HUES6 (cell line): ENCODE data around the gene ATP8A2.

Experiments used
- H3K27ac ChIP-seq: 2 replicates; pipeline ENCODE4 v1.7.0; 2013; ENCODE audit warnings: low read depth, mild to moderate bottlenecking, low read length, inconsistent platforms
- H3K27me3 ChIP-seq: 2 replicates; pipeline ENCODE4 v1.6.1; 2013; ENCODE audit warnings: low read length; ENCODE audit not compliant: control insufficient read depth, insufficient read depth
- H3K36me3 ChIP-seq: 2 replicates; pipeline ENCODE4 v1.6.1; 2013; ENCODE audit warnings: low read length; ENCODE audit not compliant: control insufficient read depth, insufficient read depth
- H3K4me1 ChIP-seq: 2 replicates; pipeline ENCODE4 v1.6.1; 2013; ENCODE audit warnings: low read length; ENCODE audit not compliant: control insufficient read depth, insufficient read depth
- H3K4me3 ChIP-seq: 2 replicates; pipeline ENCODE4 v1.5.1; 2013; ENCODE audit warnings: low read depth, low read length
- H3K9ac ChIP-seq: one replicate; pipeline ENCODE4 v1.6.1; 2013; ENCODE audit warnings: mild to moderate bottlenecking, low read length
- H3K9me3 ChIP-seq: 2 replicates; pipeline ENCODE4 v1.6.1; 2013; ENCODE audit warnings: low read depth, low read length; ENCODE audit not compliant: control insufficient read depth, insufficient read depth

Gene ATP8A2

GRCh38 chr13:25977216-25977615 is 605.4 kb downstream of the ATP8A2 start:
- H3K4me1 ChIP-seq, result peaks cover 54% of the 10 kb centered on the region
- H3K4me3 ChIP-seq, result peak overlapping the region; percentile 12; the same call in 1 of the 2 replicates
- H3K9ac ChIP-seq, result peak overlapping the region; percentile 73
- H3K9me3 ChIP-seq, result no peaks in the 10 kb centered on the region
- H3K36me3 ChIP-seq, result no peaks in the 10 kb centered on the region
- H3K27ac ChIP-seq, result peak overlapping the region; percentile 70
- peaks cover 7% of the 10 kb centered on the region for H3K27me3 ChIP-seq

- Histone ChIP-seq H3K27me3 (0 out of 2 replicates have a peak, but pooled peaks cover 3% of the 10 kb centered on the region), H3K9me3 (no peaks in the 10 kb centered on the region), H3K9ac (no peak overlapping the region), H3K4me3 (peak overlapping the region; percentile 12; the same call in 1 of the 2 replicates), H3K27ac (peak overlapping the region; percentile 70; the same call in 1 of the 2 replicates), H3K4me1 (peaks cover 51% of the 10 kb centered on the region), H3K36me3 (no peaks in the 10 kb centered on the region)
These were observed 605.9 kb downstream of the ATP8A2 start for GRCh38 chr13:25977671-25978070.

- Histone ChIP-seq H3K27ac (no peak overlapping the region), H3K4me3 (no peak overlapping the region), H3K9me3 (no peaks in the 10 kb centered on the region), H3K4me1 (peaks cover 40% of the 10 kb centered on the region), H3K9ac (no peak overlapping the region), H3K27me3 (no peaks in the 10 kb centered on the region), H3K36me3 (no peaks in the 10 kb centered on the region)
These were observed 607.2 kb downstream of the ATP8A2 start for GRCh38 chr13:25978961-25979360.

- Histone ChIP-seq H3K4me3 (no peak overlapping the region), H3K27ac (no peak overlapping the region), H3K9ac (no peak overlapping the region), H3K4me1 (peaks cover 37% of the 10 kb centered on the region), H3K36me3 (no peaks in the 10 kb centered on the region), H3K27me3 (no peaks in the 10 kb centered on the region), H3K9me3 (no peaks in the 10 kb centered on the region)
These were observed 607.6 kb downstream of the ATP8A2 start for GRCh38 chr13:25979371-25979770.

GRCh38 chr13:25980255-25980654 is 608.5 kb downstream of the ATP8A2 start:
- Histone ChIP-seq H3K36me3 (no peaks in the 10 kb centered on the region), H3K9me3 (no peaks in the 10 kb centered on the region), H3K27ac (no peak overlapping the region), H3K4me1 (peaks cover 35% of the 10 kb centered on the region), H3K9ac (no peak overlapping the region), H3K27me3 (no peaks in the 10 kb centered on the region), H3K4me3 (no peak overlapping the region)

GRCh38 chr13:25981060-25981459 is 609.3 kb downstream of the ATP8A2 start:
- no peaks in the 10 kb centered on the region for H3K36me3 ChIP-seq
- H3K4me3 ChIP-seq, result no peak overlapping the region
- H3K9ac ChIP-seq, result no peak overlapping the region
- no peaks in the 10 kb centered on the region for H3K27me3 ChIP-seq
- H3K27ac ChIP-seq, result no peak overlapping the region
- H3K9me3 ChIP-seq, result no peaks in the 10 kb centered on the region
- peaks cover 35% of the 10 kb centered on the region for H3K4me1 ChIP-seq

- Histone ChIP-seq H3K27me3 (no peaks in the 10 kb centered on the region), H3K4me3 (no peak overlapping the region), H3K27ac (no peak overlapping the region), H3K36me3 (no peaks in the 10 kb centered on the region), H3K4me1 (peaks cover 19% of the 10 kb centered on the region), H3K9me3 (no peaks in the 10 kb centered on the region), H3K9ac (no peak overlapping the region)
These were observed 611.1 kb downstream of the ATP8A2 start for GRCh38 chr13:25982907-25983306.

GRCh38 chr13:25987987-25988386 is 616.2 kb downstream of the ATP8A2 start:
- no peaks in the 10 kb centered on the region for H3K36me3 ChIP-seq
- no peak overlapping the region for H3K9ac ChIP-seq
- no peak overlapping the region for H3K4me3 ChIP-seq
- H3K9me3 ChIP-seq, result no peaks in the 10 kb centered on the region
- H3K4me1 ChIP-seq, result no peaks in the 10 kb centered on the region
- no peaks in the 10 kb centered on the region for H3K27me3 ChIP-seq
- no peak overlapping the region for H3K27ac ChIP-seq

- Histone ChIP-seq H3K9ac (no peak overlapping the region), H3K36me3 (no peaks in the 10 kb centered on the region), H3K27me3 (no peaks in the 10 kb centered on the region), H3K9me3 (no peaks in the 10 kb centered on the region), H3K4me3 (no peak overlapping the region), H3K4me1 (no peaks in the 10 kb centered on the region), H3K27ac (no peak overlapping the region)
These were observed 616.9 kb downstream of the ATP8A2 start for GRCh38 chr13:25988661-25989060.

- no peak overlapping the region for H3K9ac ChIP-seq
- H3K4me1 ChIP-seq, result no peaks in the 10 kb centered on the region
- H3K27ac ChIP-seq, result no peak overlapping the region
- H3K9me3 ChIP-seq, result peaks cover 2% of the 10 kb centered on the region; the same call in 1 of the 2 replicates
- no peaks in the 10 kb centered on the region for H3K27me3 ChIP-seq
- no peaks in the 10 kb centered on the region for H3K36me3 ChIP-seq
- H3K4me3 ChIP-seq, result no peak overlapping the region
These were observed 619.0 kb downstream of the ATP8A2 start for GRCh38 chr13:25990801-25991200.

GRCh38 chr13:25992076-25992475 is 620.3 kb downstream of the ATP8A2 start:
- H3K4me3 ChIP-seq, result no peak overlapping the region
- no peaks in the 10 kb centered on the region for H3K36me3 ChIP-seq
- H3K27ac ChIP-seq, result no peak overlapping the region
- no peaks in the 10 kb centered on the region for H3K4me1 ChIP-seq
- no peaks in the 10 kb centered on the region for H3K27me3 ChIP-seq
- H3K9me3 ChIP-seq, result peaks cover 2% of the 10 kb centered on the region; the same call in 1 of the 2 replicates
- no peak overlapping the region for H3K9ac ChIP-seq
